Hepatocyte (in vitro differentiated cells): ENCODE results near the gene SAA4. TPM values are rescaled to one million over a fixed set of nuclear protein-coding genes. Genes with fewer than 3 reads are reported as not detected.

ENCODE experiments used
- DNase-seq: peaks from one replicate; pipeline ENCODE4 v3.0.0-alpha.2; 2016; ENCODE audit warnings: low spot score
- H2AFZ ChIP-seq: fragments of 200-600 bp; sonication (generic); 2 replicates; pipeline ENCODE4 v1.6.0; 2016; ENCODE audit warnings: antibody characterized with exemption, mild to moderate bottlenecking
- H3K27ac ChIP-seq: fragments of 200-600 bp; sonication (generic); 2 replicates; pipeline ENCODE4 v1.5.1; 2016; ENCODE audit warnings: mild to moderate bottlenecking
- H3K27me3 ChIP-seq: fragments of 200-600 bp; sonication (generic); 2 replicates; pipeline ENCODE4 v1.6.1; 2016
- H3K36me3 ChIP-seq: fragments of 200-600 bp; sonication (generic); replicated peaks from 2 replicates; pipeline ENCODE4 v1.5.1; 2016; ENCODE audit warnings: low read depth; ENCODE audit not compliant: insufficient read depth
- H3K4me1 ChIP-seq: fragments of 200-600 bp; sonication (generic); 2 replicates; pipeline ENCODE4 v1.5.1; 2016; ENCODE audit warnings: mild to moderate bottlenecking, moderate library complexity; ENCODE audit not compliant: insufficient read depth
- H3K4me2 ChIP-seq: fragments of 200-600 bp; sonication (generic); 2 replicates; pipeline ENCODE4 v1.6.0; 2016
- H3K4me3 ChIP-seq: fragments of 200-600 bp; sonication (generic); 2 replicates; pipeline ENCODE4 v1.5.1; 2016; ENCODE audit warnings: mild to moderate bottlenecking
- H3K79me2 ChIP-seq: fragments of 200-600 bp; sonication (generic); 2 replicates; pipeline ENCODE4 v1.6.0; 2017; ENCODE audit warnings: mild to moderate bottlenecking
- H3K9me2 ChIP-seq: fragments of 200-600 bp; sonication (generic); replicated peaks from 2 replicates; pipeline ENCODE4 v1.6.0; 2017; ENCODE audit warnings: mild to moderate bottlenecking; ENCODE audit not compliant: insufficient read depth
- H3K9me3 ChIP-seq: fragments of 200-600 bp; sonication (generic); 2 replicates; pipeline ENCODE4 v1.5.1; 2016; ENCODE audit warnings: low read depth, mild to moderate bottlenecking
- H4K20me1 ChIP-seq: fragments of 200-600 bp; sonication (generic); 2 replicates; pipeline ENCODE4 v1.6.0; 2016; ENCODE audit warnings: mild to moderate bottlenecking; ENCODE audit not compliant: insufficient read depth, poor library complexity, severe bottlenecking
- EZH2 ChIP-seq: fragments of 200-600 bp; sonication (generic); IDR thresholded peaks from 2 replicates; pipeline ENCODE4 v1.6.1; 2016; ENCODE audit warnings: antibody characterized with exemption, mild to moderate bottlenecking, borderline replicate concordance
- EZH2phosphoT487 ChIP-seq: fragments of 200-600 bp; sonication (generic); IDR thresholded peaks from one replicate; pipeline ENCODE4 v1.6.1; 2018; ENCODE audit warnings: antibody characterized with exemption, mild to moderate bottlenecking, low read depth, moderate library complexity; ENCODE audit not compliant: unreplicated experiment, severe bottlenecking
- WGBS: methylation state at CpG from one replicate; pipeline ENCODE4 v1.1.6; 2016; ENCODE audit warnings: low lambda C conversion rate; ENCODE audit errors: missing lambda C conversion rate; 5-methylcytosine and 5-hydroxymethylcytosine counted together
- polyA plus RNA-seq: library from polyadenylated mRNA; unstranded; fragments of >200 nt; fragmentation: Nextera tagmentation; extraction: Ambion mirVana; gene quantifications from 2 replicates; pipeline ENCODE4 v1.2.1, GENCODE V29; 2016
- total RNA-seq: library from RNA; depleted of rRNA; stranded (reverse); fragments of >200 nt; gene quantifications from 2 replicates; pipeline ENCODE4 v1.2.3, GENCODE V29; 2014
- TF ChIP-seq, protein P1 (sequence below): fragments of 200-600 bp; sonication (generic); IDR thresholded peaks from 2 replicates; pipeline ENCODE4 v1.5.1; 2016; ENCODE audit warnings: antibody characterized with exemption, mild to moderate bottlenecking; ENCODE audit not compliant: poor library complexity

SAA4 gene
- total and polyA plus RNA-seq, 2 experiments from 2014 or later, result 73.8 to 101 TPM

- Histone ChIP-seq H3K4me2 (no peak overlapping the region), H2AFZ (no peak overlapping the region), H3K9me2 (no peaks in the 10 kb centered on the region), H3K4me1 (no peaks in the 10 kb centered on the region), H3K4me3 (no peak overlapping the region), H4K20me1 (no peaks in the 10 kb centered on the region), H3K27ac (no peak overlapping the region), H3K36me3 (peaks cover 6% of the 10 kb centered on the region), H3K9me3 (no peaks in the 10 kb centered on the region), H3K27me3 (no peaks in the 10 kb centered on the region), H3K79me2 (no peaks in the 10 kb centered on the region)
- TF ChIP-seq, protein P1, sequence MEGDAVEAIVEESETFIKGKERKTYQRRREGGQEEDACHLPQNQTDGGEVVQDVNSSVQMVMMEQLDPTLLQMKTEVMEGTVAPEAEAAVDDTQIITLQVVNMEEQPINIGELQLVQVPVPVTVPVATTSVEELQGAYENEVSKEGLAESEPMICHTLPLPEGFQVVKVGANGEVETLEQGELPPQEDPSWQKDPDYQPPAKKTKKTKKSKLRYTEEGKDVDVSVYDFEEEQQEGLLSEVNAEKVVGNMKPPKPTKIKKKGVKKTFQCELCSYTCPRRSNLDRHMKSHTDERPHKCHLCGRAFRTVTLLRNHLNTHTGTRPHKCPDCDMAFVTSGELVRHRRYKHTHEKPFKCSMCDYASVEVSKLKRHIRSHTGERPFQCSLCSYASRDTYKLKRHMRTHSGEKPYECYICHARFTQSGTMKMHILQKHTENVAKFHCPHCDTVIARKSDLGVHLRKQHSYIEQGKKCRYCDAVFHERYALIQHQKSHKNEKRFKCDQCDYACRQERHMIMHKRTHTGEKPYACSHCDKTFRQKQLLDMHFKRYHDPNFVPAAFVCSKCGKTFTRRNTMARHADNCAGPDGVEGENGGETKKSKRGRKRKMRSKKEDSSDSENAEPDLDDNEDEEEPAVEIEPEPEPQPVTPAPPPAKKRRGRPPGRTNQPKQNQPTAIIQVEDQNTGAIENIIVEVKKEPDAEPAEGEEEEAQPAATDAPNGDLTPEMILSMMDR, result no peak
- TF ChIP-seq EZH2phosphoT487 (no peak), EZH2 (no peak)
- WGBS, result 96% methylated on average over 4 of the region's 4 CpGs
- DNase-seq, result no peak
These were observed 43.9 kb upstream of the SAA4 start for GRCh38 chr11:18280438-18281045.

DNA sequence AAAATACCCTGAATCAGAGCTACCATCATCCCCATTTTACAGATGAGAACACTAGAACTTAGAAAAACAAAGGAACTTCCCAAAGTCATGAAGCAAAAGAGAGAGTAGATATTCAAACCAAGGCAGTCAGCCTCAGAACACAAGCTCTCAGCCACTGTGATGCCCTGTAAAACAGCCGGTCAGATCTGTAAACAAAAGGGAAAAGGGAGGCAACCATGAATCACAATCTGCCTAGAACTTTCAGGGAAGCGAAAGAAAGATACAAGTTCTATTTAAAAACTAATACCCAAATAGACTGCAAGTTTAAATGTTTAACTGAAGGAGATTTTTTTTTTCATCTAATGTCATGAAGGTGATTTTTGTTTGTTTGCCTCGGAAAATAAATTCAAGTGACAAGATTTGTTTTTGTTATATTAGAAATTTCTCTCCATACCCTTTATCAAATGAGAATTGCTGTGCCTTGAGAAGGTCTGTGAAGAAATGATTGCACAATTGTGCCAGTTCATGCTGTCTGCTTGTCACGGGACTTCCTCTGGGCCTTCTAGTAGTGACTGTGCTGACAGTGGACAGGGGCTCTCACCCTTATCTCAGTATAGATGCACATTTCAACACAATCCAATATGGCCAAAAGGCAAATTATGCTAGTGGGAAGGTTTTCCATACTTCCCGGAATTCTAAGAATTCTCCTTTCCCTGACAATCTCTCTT is 41.1 kb upstream of the SAA4 start:
- Histone ChIP-seq H2AFZ (no peak overlapping the region), H3K27ac (peak overlapping the region; percentile 55), H3K4me3 (no peak overlapping the region), H3K4me2 (no peak overlapping the region), H3K79me2 (no peaks in the 10 kb centered on the region), H4K20me1 (no peaks in the 10 kb centered on the region), H3K9me2 (no peaks in the 10 kb centered on the region), H3K27me3 (no peaks in the 10 kb centered on the region), H3K9me3 (no peaks in the 10 kb centered on the region), H3K4me1 (no peaks in the 10 kb centered on the region), H3K36me3 (no peaks in the 10 kb centered on the region)
- 89% methylated on average over 5 of the region's 5 CpGs for WGBS
- DNase-seq, result no peak
- TF ChIP-seq, protein P1, result no peak
- TF ChIP-seq EZH2 (no peak), EZH2phosphoT487 (no peak)

DNA sequence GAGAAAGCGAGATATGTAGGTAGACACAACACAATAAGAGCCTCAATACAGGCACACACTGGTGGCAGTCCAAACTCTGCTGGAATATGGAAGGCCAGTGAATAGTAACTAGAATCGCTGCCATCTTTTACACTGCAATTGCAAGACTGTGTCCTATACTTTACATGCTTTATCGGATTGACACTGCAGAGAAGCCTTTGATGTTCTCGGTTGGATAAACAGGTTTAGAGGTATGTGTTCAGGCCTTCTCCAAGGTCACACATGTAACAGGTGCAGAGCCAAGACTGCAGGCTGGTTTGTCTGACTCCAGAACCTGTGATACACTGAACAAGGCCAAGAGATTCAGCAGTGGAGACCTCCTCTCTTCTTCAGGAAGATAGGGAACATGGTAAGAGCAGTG is 34.6 kb upstream of the SAA4 start:
- Histone ChIP-seq H3K4me3 (no peak overlapping the region), H3K9me2 (no peaks in the 10 kb centered on the region), H3K27ac (no peak overlapping the region), H2AFZ (no peak overlapping the region), H4K20me1 (no peaks in the 10 kb centered on the region), H3K27me3 (no peaks in the 10 kb centered on the region), H3K36me3 (no peaks in the 10 kb centered on the region), H3K79me2 (no peaks in the 10 kb centered on the region), H3K4me2 (no peak overlapping the region), H3K9me3 (no peaks in the 10 kb centered on the region), H3K4me1 (no peaks in the 10 kb centered on the region)
- 82% methylated on average over 4 of the region's 4 CpGs for WGBS
- DNase-seq, result no peak
- no peak for TF ChIP-seq EZH2
- TF ChIP-seq, protein P1, result no peak
- TF ChIP-seq EZH2phosphoT487, result no peak
